Measurements from ENCODE around the gene RECQL5.

- TF ChIP-seq CTCF (IDR thresholded peaks at IDR 0.05; ENCODE audit: borderline replicate concordance, extremely low read depth, low read length, poor library complexity, severe bottlenecking) (peak; percentile 71), EZH2 (IDR thresholded peaks at IDR 0.05; ENCODE audit: borderline replicate concordance, low read depth, low read length, severe bottlenecking) (no peak)
These were observed 65.6 kb downstream of the RECQL5 start for GRCh38 chr17:75601057-75601987.
